EL (cell line): ENCODE data around the gene SLC25A38.
"Not testable (repeated sequence)": the region's sequence is repeated elsewhere in the genome, so short reads cannot be mapped to it uniquely, and the experiment has no call there.

Experiments used
- DNase-seq: peaks from one replicate; pipeline ENCODE4 v3.0.0-alpha.2; 2016

SLC25A38 gene

GRCh38 chr3:39408493-39409372 is 25.6 kb downstream of the SLC25A38 start:
- DNase-seq, result no peak

- no peak for DNase-seq
Observed at GRCh38 chr3:39409514-39410136, 26.5 kb downstream of the SLC25A38 start.

- no peak for DNase-seq
Observed at GRCh38 chr3:39410893-39411292, 27.7 kb downstream of the SLC25A38 start.

GRCh38 chr3:39412668-39413260 is 29.6 kb downstream of the SLC25A38 start:
- DNase-seq, result no peak

- peak; percentile 31 for DNase-seq
Observed at GRCh38 chr3:39413691-39414420, 30.7 kb downstream of the SLC25A38 start.

GRCh38 chr3:39414421-39414907 is 31.3 kb downstream of the SLC25A38 start:
- peak; percentile 33 for DNase-seq

GRCh38 chr3:39415302-39415701 is 32.1 kb downstream of the SLC25A38 start:
- not testable (repeated sequence) for DNase-seq

- DNase-seq, result no peak
Observed at GRCh38 chr3:39415983-39416382, 32.8 kb downstream of the SLC25A38 start.

GRCh38 chr3:39416998-39417397 is 33.8 kb downstream of the SLC25A38 start:
- DNase-seq, result not testable (repeated sequence)

GRCh38 chr3:39418556-39419225 is 35.5 kb downstream of the SLC25A38 start:
- DNase-seq, result not testable (repeated sequence)

- DNase-seq, result no peak
Observed at GRCh38 chr3:39419742-39420315, 36.7 kb downstream of the SLC25A38 start.

GRCh38 chr3:39420543-39420942 is 37.4 kb downstream of the SLC25A38 start:
- no peak for DNase-seq

GRCh38 chr3:39423436-39423970 is 40.3 kb downstream of the SLC25A38 start:
- DNase-seq, result no peak

GRCh38 chr3:39426312-39426711 is 43.1 kb downstream of the SLC25A38 start:
- no peak for DNase-seq

GRCh38 chr3:39427506-39427905 is 44.3 kb downstream of the SLC25A38 start:
- no peak for DNase-seq

GRCh38 chr3:39428745-39429201 is 45.6 kb downstream of the SLC25A38 start:
- DNase-seq, result no peak

- DNase-seq, result no peak
Observed at GRCh38 chr3:39429466-39429865, 46.3 kb downstream of the SLC25A38 start.

- no peak for DNase-seq
Observed at GRCh38 chr3:39432342-39432741, 49.2 kb downstream of the SLC25A38 start.

GRCh38 chr3:39433642-39434041 is 50.5 kb downstream of the SLC25A38 start:
- peak; percentile 56 for DNase-seq

- peak; percentile 77 for DNase-seq
Observed at GRCh38 chr3:39434574-39434973, 51.4 kb downstream of the SLC25A38 start.

GRCh38 chr3:39435006-39435748 is 52.0 kb downstream of the SLC25A38 start:
- no peak for DNase-seq
